ENCODE measurements around the gene CBX4. TPM values are rescaled to one million over a fixed set of nuclear protein-coding genes. Genes with fewer than 3 reads are reported as not detected.

The CBX4 gene
- total RNA-seq, 3 donors from 2014 or later, result 11.5 to 20.6 (median 13.4) TPM

DNA sequence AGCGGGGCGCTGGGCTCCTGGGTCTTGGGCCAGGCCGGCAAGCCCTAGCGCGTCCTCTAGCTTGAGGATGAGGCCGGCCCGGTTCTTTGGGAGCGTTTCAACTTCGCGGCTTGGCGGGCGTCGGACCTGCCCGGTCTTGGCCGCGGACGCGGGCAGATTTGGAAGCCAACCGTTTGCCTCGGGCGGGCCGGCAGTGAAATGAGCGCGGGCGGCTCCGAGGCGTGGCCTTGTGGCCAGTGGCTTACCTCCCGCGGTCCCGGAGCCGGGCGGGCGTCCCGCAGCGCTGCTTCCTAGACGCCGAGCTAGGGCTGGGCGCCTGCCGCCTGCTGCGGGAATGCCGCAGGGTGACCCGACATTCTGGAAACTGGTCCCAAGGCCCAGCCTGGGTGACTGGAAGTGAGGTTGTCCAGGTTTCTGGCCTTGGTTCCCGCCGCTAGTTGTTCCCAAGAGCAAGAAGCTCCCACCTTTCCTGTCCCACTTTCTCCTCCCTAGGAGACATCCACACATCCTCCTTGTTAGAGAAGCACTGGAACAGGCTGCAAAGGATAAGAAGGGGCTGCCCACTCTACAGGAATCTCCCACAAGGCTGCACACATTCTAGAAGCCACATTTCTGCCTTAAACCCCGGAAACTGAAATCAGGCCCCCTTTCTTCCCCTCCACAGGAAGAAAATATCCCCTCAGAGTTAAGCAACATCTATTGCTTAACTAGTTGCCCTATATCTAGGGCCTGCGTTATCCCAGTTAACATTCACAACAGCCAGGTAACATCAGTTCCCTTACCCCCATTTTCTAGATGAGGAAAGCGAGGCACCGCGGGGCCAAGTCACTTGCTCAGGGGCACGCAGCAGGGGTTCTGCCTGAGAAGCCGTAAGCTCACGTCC is 37.8 kb downstream of the CBX4 start:
- Histone ChIP-seq H3K4me3 (peak overlapping the region in 2 of 3 donors; percentile 28 to 61), H3K27ac (peak overlapping the region; percentile 13 to 41), H3K27me3 (peaks cover 41 to 86% of the 10 kb centered on the region in 2 donors), H3K36me3 (no peaks in the 10 kb centered on the region), H3K4me1 (peaks cover 1 to 36% of the 10 kb centered on the region in 2 donors), H3K9me3 (no peaks in the 10 kb centered on the region)
- intact Hi-C loops (cut with DNase I; ENCODE audit: low total_unique reads), result no loop called here
- no peak for DNase-seq (ENCODE audit: low spot score in 2 of 2)
- TF ChIP-seq POLR2A (IDR thresholded peaks at IDR 0.05) (no peak), POLR2AphosphoS5 (IDR thresholded peaks at IDR 0.05) (no peak)
- TF ChIP-seq, protein P1, sequence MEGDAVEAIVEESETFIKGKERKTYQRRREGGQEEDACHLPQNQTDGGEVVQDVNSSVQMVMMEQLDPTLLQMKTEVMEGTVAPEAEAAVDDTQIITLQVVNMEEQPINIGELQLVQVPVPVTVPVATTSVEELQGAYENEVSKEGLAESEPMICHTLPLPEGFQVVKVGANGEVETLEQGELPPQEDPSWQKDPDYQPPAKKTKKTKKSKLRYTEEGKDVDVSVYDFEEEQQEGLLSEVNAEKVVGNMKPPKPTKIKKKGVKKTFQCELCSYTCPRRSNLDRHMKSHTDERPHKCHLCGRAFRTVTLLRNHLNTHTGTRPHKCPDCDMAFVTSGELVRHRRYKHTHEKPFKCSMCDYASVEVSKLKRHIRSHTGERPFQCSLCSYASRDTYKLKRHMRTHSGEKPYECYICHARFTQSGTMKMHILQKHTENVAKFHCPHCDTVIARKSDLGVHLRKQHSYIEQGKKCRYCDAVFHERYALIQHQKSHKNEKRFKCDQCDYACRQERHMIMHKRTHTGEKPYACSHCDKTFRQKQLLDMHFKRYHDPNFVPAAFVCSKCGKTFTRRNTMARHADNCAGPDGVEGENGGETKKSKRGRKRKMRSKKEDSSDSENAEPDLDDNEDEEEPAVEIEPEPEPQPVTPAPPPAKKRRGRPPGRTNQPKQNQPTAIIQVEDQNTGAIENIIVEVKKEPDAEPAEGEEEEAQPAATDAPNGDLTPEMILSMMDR (IDR thresholded peaks at IDR 0.05), result no peak

DNA sequence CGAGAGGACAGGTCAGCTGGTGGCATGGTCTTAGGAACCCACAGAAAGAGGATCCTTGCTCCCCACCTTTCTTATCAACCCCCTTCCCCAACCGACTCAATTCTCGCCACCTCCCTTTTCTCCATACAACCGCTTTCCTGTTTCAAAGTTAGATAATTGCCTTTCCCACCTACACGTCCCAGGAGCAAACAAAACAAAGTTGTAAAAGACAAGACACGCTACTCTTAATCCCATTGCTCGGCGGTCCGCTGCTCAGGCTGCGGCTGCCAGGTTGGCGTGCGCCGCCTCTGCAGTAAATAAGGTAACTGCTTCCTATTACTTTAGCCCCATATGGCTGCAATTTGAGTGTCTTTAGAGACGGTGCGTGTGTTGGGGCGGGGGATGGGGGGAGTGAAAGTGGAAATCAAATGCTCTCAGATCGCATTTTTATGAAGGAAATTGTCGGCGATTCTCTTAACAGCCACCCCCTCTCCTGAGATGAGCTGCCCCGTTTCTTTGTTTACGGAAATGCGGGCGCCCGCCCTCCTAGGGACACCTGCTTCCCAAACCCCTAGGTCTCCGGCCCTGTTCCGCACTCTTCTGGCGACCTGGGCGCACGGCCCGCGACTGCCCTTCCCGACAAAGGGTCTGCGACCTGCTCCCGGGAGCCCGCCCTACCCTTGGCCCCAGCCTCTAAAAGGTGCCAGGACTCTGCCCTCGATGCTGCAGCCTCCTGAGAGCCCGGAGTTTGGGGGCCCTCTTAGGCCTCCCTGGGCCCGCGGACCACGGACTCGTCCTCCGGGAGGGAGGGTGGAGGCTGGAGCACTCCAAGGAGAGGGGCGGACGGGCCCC is 38.7 kb downstream of the CBX4 start:
- TF ChIP-seq, protein P1 (IDR thresholded peaks at IDR 0.05), result no peak
- no peak for TF ChIP-seq POLR2AphosphoS5 (IDR thresholded peaks at IDR 0.05)
- no peak for TF ChIP-seq POLR2A (IDR thresholded peaks at IDR 0.05)
- intact Hi-C loops (cut with DNase I; ENCODE audit: low total_unique reads), result no loop called here
- peak overlapping the region; percentile 13 to 41 for H3K27ac ChIP-seq
- no peaks in the 10 kb centered on the region for H3K36me3 ChIP-seq
- no peak for DNase-seq (ENCODE audit: low spot score in 2 of 2)
- H3K4me3 ChIP-seq, result peak overlapping the region in 2 of 3 donors; percentile 28 to 61
- H3K4me1 ChIP-seq, result peaks cover 3 to 41% of the 10 kb centered on the region in 2 donors
- H3K9me3 ChIP-seq, result no peaks in the 10 kb centered on the region
- peaks cover 41 to 78% of the 10 kb centered on the region in 2 donors for H3K27me3 ChIP-seq

DNA sequence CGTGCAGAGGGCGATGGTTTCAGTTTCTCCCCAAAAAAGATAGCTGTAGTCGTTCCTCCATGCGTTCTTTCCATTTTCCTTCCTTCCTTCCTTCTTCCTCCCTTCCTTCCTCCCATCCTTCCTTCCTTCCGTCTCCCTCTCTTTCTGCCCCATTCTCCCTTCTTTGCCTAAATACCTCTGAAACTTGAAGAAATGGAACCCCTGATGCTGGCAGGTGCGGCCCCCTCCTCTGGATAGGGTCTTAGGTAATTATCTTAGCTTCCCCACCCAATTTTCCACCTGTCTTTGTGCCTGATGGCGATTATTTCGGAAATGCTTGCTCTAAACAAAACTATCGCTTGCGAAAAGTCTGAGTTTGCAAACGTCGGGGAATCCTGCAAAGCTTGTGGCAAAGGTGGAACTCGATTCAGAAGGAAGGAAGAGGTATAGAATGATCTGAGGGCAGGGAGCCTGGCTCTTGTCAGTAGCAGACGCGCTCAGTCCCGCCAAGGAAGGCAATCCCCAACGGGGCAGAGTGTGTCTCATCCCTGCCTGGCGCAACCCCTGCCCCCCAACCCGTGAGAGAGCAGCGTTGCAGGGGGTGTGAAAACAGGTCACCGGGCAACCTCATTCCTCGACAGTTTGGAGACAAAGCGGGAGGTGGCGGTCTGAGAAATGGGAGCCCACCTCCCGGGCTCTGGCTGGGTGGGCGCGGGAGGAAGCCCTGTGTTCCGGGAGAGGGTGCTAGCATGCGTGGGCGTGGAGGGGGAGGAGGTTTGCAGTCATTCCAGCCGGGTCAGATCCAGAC is 39.5 kb downstream of the CBX4 start:
- Histone ChIP-seq H3K4me3 (peak overlapping the region in 2 of 3 donors; percentile 18 to 93), H3K36me3 (no peaks in the 10 kb centered on the region), H3K9me3 (no peaks in the 10 kb centered on the region), H3K4me1 (peaks cover 3 to 41% of the 10 kb centered on the region in 2 donors), H3K27me3 (peaks cover 34 to 70% of the 10 kb centered on the region in 2 donors), H3K27ac (no peak overlapping the region)
- intact Hi-C loops (cut with DNase I; ENCODE audit: low total_unique reads), result no loop called here
- TF ChIP-seq POLR2A (IDR thresholded peaks at IDR 0.05) (no peak), POLR2AphosphoS5 (IDR thresholded peaks at IDR 0.05) (no peak)
- TF ChIP-seq, protein P1 (IDR thresholded peaks at IDR 0.05), result no peak
- no peak for DNase-seq (ENCODE audit: low spot score in 2 of 2)

DNA sequence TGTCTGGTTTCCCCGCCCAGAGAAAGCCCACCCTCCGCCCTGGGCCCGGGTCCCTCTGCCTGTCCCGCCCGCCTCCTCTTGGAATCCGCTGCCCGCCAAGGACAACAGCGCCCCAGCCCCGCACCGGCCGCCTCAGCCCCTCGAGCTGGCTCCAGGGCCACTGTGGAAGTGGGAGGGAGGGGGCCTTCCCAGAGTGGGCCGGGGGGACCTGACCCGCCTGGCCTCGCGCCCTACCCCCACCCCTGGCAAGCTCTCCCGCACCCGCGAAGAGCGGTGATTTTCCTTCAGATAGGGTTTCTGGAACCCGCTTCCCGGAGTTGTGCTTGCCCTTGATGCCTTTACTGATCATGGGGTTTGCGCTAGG is 40.1 kb downstream of the CBX4 start:
- Histone ChIP-seq H3K27ac (no peak overlapping the region), H3K4me3 (peak overlapping the region in 2 of 3 donors; percentile 18 to 93), H3K27me3 (peaks cover 32 to 64% of the 10 kb centered on the region in 2 donors), H3K36me3 (no peaks in the 10 kb centered on the region), H3K9me3 (no peaks in the 10 kb centered on the region), H3K4me1 (peaks cover 3 to 41% of the 10 kb centered on the region in 2 donors)
- TF ChIP-seq POLR2AphosphoS5 (IDR thresholded peaks at IDR 0.05), result no peak
- TF ChIP-seq POLR2A (IDR thresholded peaks at IDR 0.05), result no peak
- TF ChIP-seq, protein P1 (IDR thresholded peaks at IDR 0.05), result no peak
- no peak for DNase-seq (ENCODE audit: low spot score in 2 of 2)
- intact Hi-C loops (cut with DNase I; ENCODE audit: low total_unique reads), result no loop called here
